HFF-Myc (cell line): ENCODE data around the gene LGALS8.

ENCODE experiments used
- DNase-seq: peaks from one replicate; pipeline ENCODE4 v3.0.0-alpha.2; 2011; ENCODE audit warnings: low read depth; ENCODE audit errors: extremely low read depth
- H3K4me3 ChIP-seq: replicated peaks from 2 replicates; pipeline ENCODE4 v1.5.1; 2011; ENCODE audit warnings: low read depth, mild to moderate bottlenecking, control low read depth, low read length
- TF ChIP-seq, protein P1 (sequence below): IDR thresholded peaks from 2 replicates; pipeline ENCODE4 v1.5.1; 2012; ENCODE audit warnings: mild to moderate bottlenecking, low read depth, low read length, control low read depth; ENCODE audit errors: missing control alignments

The LGALS8 gene

DNA sequence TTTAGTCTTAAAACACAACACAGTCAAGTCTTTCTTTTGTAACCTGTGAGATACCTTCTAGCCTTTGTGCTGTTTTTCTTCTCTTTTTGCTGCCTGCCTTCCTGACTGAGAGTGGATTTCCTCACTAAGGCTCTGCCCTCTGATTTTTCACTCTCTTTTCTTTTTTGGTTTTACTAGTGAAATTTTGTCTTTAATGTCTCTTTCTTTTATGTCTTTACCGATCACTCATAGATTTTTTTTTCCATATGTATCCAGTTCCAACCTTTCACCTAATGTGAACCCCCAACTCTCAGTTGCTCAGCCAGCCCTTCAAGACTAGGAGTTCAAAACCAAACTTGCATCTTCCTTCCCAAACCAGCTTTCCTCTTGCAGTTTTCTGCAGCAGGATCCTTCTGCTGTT lies 6.5 kb downstream of the LGALS8 start:
- no peak for DNase-seq
- TF ChIP-seq, protein P1, sequence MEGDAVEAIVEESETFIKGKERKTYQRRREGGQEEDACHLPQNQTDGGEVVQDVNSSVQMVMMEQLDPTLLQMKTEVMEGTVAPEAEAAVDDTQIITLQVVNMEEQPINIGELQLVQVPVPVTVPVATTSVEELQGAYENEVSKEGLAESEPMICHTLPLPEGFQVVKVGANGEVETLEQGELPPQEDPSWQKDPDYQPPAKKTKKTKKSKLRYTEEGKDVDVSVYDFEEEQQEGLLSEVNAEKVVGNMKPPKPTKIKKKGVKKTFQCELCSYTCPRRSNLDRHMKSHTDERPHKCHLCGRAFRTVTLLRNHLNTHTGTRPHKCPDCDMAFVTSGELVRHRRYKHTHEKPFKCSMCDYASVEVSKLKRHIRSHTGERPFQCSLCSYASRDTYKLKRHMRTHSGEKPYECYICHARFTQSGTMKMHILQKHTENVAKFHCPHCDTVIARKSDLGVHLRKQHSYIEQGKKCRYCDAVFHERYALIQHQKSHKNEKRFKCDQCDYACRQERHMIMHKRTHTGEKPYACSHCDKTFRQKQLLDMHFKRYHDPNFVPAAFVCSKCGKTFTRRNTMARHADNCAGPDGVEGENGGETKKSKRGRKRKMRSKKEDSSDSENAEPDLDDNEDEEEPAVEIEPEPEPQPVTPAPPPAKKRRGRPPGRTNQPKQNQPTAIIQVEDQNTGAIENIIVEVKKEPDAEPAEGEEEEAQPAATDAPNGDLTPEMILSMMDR = no peak

DNA sequence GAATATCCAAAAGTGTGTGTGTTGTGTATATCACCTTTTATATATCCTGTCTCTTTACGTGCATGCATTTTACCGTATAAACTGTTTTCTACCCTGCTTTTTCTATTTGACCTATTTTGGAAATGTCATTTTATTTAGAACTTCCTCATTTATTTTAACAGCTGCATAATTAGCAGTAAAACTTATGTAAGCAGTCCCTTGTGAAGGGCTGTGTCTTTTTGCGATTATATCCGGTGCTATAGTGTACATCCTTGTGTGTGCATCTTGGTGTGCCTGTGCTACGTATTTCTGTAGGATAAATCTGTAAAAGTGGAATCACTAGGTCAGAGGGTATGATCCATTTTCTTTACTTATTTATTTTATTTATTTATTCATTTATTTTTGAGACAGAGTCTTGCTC lies 7.2 kb downstream of the LGALS8 start:
- TF ChIP-seq, protein P1 = no peak
- DNase-seq = no peak
- no peak overlapping the region for H3K4me3 ChIP-seq

More for the DNA sequence above, 6.5 kb downstream of the LGALS8 start:
- H3K4me3 ChIP-seq = no peak overlapping the region

DNA sequence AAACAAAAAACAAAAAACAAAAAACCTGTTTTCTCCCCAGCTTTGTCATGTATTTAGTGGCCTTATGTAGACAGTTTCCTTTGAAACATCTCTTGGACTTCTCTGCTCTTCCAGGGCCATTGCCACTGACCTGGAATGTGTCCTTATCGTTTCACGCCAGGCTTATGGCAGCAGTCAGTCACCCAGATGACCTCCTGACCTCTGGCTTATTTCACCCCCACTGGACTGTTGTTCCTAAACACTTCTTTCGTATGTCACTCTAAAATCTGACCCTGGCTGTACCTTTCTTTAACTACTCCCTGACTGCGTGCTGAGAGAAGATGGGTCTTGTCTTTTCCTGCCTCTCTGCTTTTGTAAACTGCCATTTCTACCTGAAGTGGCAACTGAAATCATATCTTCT lies 9.1 kb downstream of the LGALS8 start:
- DNase-seq = no peak
- TF ChIP-seq, protein P1 = no peak
- H3K4me3 ChIP-seq = no peak overlapping the region

- TF ChIP-seq, protein P1 = no peak
- no peak for DNase-seq
- H3K4me3 ChIP-seq = no peak overlapping the region
Measured at GRCh38 chr1:236534151-236534651, 10.4 kb downstream of the LGALS8 start.

- no peak for DNase-seq
- TF ChIP-seq, protein P1 = no peak
- H3K4me3 ChIP-seq = no peak overlapping the region
Measured at GRCh38 chr1:236535190-236535589, 11.4 kb downstream of the LGALS8 start.

DNA sequence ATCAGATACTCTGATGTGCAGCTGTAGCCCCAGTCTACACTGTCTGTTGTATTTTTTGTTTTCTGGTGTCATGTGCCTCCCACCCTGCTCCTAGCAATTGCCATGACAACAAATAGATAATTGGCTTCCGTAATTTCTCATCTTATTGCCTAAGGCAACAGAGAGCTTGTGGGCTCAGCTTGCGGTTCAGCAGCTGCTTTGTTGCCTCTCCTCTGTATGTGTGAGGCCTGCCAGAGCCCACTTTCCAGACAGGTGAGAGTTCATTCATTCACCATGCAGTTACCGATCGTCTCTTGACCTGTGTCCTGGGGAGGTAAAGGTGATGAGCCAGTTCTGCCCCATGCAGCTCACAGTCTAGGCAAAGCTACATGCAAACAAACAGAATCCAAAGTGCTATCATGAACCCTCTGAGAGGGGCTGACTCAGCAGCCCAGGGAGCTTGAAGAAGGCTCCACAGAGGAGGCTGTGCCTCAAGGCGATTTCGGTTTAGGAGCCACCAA lies 11.9 kb downstream of the LGALS8 start:
- no peak for DNase-seq
- TF ChIP-seq, protein P1 = no peak
- H3K4me3 ChIP-seq = no peak overlapping the region

GRCh38 chr1:236536540-236536939 lies 12.8 kb downstream of the LGALS8 start:
- H3K4me3 ChIP-seq = no peak overlapping the region
- DNase-seq = no peak
- TF ChIP-seq, protein P1 = no peak
